HFFc6 (cell line): ENCODE results near the gene NT5M. TPM values are rescaled to one million over a fixed set of nuclear protein-coding genes. Genes with fewer than 3 reads are reported as not detected.

Experiments
- DNase-seq: peaks from one replicate; pipeline ENCODE4 v3.0.0-alpha.2; 2018
- H3K27ac Mint-ChIP-seq: 2 replicates; pipeline ENCODE4 v1.8.0; 2020; ENCODE audit warnings: mild to moderate bottlenecking, mixed read lengths
- H3K27me3 Mint-ChIP-seq: 2 replicates; pipeline ENCODE4 v1.8.0; 2021; ENCODE audit warnings: mild to moderate bottlenecking, moderate library complexity, mixed read lengths; ENCODE audit not compliant: insufficient read depth
- H3K36me3 Mint-ChIP-seq: 2 replicates; pipeline ENCODE4 v1.8.0; 2021; ENCODE audit warnings: low read depth, mixed read lengths
- H3K4me1 Mint-ChIP-seq: 2 replicates; pipeline ENCODE4 v1.8.0; 2020; ENCODE audit warnings: low read depth, mixed read lengths
- H3K4me3 Mint-ChIP-seq: 2 replicates; pipeline ENCODE4 v1.8.0; 2020; ENCODE audit warnings: mild to moderate bottlenecking, moderate library complexity, mixed read lengths
- H3K9me3 Mint-ChIP-seq: 2 replicates; pipeline ENCODE4 v1.8.0; 2020; ENCODE audit warnings: mild to moderate bottlenecking, mixed read lengths
- total RNA-seq, 6 experiments: library from RNA; stranded (reverse); fragmentation: NEBNext Ultra II Directional; extraction: Animal tissue kit (Norgen Biotek cat#: 25700); gene quantifications; 2 replicates in 1 of 6; 3 replicates in 5 of 6; pipeline ENCODE4 v1.2.3, GENCODE V29; 2021
- TF ChIP-seq, protein P1 (sequence below): fragments of 200-600 bp; sonication (generic); IDR thresholded peaks from 2 replicates; pipeline ENCODE4 v1.5.0; 2021; ENCODE audit warnings: antibody characterized with exemption, mild to moderate bottlenecking

NT5M gene
- total RNA-seq, 6 experiments from 2014 or later: 0.20 to 0.83 (median 0.60) TPM

DNA sequence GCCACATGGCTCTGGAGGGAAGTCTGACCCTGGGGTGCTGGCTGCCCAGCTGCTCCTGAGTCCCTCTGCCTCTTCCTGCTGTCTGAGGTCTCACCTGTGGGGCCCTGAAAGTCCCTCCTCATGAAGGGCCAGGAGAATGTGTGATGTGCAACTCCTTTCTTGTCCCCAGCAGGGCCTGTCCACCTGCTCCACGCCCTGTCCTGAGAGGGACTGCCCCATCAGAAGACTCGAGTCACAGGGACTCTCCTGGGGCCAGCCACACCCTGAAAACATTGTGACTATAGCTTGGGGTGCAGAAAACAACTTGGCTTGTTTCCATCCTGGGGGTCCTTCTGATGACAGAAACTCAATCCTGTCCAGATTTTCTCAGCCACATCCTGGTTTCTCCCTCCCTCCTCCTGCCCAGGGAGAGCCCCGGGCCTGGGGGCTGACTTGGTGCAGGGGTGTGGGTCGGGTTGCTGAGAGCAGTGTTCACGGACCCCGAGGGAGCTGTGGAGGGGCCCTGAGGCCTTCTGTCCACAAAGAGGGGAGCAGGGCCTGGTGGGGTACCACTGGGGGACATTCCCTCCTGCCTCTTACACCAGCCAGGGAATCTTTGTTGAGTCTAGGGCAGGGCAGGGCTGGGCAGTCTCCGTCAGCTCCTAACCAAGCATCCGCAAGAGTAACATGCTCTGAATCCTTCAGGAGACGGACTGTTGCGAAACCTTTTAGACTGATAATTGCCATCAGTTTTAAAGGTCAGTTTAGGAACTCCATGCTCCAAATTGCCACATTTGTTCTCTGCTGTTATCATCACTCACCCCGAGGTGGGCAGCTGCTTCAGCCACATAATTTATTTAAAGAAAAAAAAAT lies 45.9 kb downstream of the NT5M start:
- H3K4me1 Mint-ChIP-seq: peaks cover 17% of the 10 kb centered on the region
- no peak for DNase-seq
- H3K27ac Mint-ChIP-seq: no peak overlapping the region
- H3K9me3 Mint-ChIP-seq: no peaks in the 10 kb centered on the region
- no peak overlapping the region for H3K4me3 Mint-ChIP-seq
- H3K27me3 Mint-ChIP-seq: peaks cover 8% of the 10 kb centered on the region; the same call in 1 of the 2 replicates
- TF ChIP-seq, protein P1, sequence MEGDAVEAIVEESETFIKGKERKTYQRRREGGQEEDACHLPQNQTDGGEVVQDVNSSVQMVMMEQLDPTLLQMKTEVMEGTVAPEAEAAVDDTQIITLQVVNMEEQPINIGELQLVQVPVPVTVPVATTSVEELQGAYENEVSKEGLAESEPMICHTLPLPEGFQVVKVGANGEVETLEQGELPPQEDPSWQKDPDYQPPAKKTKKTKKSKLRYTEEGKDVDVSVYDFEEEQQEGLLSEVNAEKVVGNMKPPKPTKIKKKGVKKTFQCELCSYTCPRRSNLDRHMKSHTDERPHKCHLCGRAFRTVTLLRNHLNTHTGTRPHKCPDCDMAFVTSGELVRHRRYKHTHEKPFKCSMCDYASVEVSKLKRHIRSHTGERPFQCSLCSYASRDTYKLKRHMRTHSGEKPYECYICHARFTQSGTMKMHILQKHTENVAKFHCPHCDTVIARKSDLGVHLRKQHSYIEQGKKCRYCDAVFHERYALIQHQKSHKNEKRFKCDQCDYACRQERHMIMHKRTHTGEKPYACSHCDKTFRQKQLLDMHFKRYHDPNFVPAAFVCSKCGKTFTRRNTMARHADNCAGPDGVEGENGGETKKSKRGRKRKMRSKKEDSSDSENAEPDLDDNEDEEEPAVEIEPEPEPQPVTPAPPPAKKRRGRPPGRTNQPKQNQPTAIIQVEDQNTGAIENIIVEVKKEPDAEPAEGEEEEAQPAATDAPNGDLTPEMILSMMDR: no peak
- no peaks in the 10 kb centered on the region for H3K36me3 Mint-ChIP-seq

DNA sequence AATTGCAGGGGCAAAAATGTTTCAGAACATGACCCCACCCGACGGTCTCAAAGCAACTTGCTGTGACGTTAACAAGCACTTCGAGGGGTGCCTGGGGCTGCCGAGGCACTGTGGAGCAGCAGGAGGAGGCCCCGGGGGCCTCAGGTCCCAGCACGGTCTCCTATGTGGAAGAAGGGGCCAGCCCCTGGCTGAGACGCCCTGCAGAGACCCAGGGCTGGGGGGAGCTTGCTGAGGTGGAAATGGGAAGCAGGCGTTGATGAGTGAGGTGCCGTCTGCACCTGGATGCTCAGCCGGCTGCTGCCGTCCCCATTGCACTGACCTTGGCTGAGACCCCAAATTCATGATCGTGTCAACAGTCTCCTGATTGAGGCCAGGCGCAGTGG lies 46.5 kb downstream of the NT5M start:
- Mint-ChIP-seq H3K27ac (no peak overlapping the region), H3K27me3 (peaks cover 4% of the 10 kb centered on the region; the same call in 1 of the 2 replicates), H3K4me1 (peaks cover 17% of the 10 kb centered on the region), H3K9me3 (no peaks in the 10 kb centered on the region), H3K4me3 (no peak overlapping the region), H3K36me3 (no peaks in the 10 kb centered on the region)
- TF ChIP-seq, protein P1: no peak
- no peak for DNase-seq

DNA sequence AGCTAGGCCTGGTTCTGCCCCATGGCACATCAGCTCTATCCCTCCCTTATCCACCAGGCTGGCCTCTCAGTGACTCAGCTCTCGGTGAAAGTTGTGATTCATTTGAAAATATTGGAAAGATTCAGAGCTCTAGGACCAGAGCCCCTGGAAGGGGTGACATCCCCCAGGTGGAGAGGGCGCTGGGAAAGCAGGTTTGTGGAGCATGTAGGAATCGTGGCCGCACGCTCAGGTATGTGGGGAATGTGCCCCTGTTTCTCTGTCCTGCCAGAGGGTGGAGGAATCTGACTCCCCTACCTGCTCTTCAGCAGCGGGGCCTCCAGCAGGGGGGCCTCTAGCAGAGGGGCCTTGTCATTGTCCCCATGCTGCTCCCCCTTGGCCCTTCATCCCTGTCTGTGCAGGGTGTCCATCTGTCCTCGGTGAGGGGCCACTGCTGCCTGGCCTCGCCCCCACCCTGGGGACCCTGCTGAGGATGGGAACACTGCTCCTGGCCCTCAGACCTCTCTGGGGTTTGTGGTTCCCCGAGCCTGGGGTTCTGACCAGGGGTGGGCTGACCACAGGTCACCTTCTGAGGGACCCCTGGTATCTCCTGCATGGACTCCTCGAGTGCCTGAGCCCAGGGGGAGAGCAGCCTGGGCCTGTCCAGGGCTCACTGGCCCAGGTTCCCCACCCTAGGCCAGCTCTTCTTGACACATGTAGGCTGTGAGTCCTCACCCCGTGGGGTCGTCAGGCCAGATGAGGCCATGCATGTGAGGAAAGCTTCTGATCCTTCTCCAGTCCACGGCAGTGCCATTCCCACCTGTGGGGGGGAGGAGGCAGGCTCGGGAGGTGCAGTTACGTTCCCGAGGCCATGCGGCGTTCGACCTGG lies 47.5 kb downstream of the NT5M start:
- peak; percentile 43 for DNase-seq
- H3K27me3 Mint-ChIP-seq: peaks cover 4% of the 10 kb centered on the region; the same call in 1 of the 2 replicates
- H3K9me3 Mint-ChIP-seq: no peaks in the 10 kb centered on the region
- peaks cover 17% of the 10 kb centered on the region for H3K4me1 Mint-ChIP-seq
- no peaks in the 10 kb centered on the region for H3K36me3 Mint-ChIP-seq
- H3K4me3 Mint-ChIP-seq: no peak overlapping the region
- TF ChIP-seq, protein P1: peak; percentile 18; the same call in 1 of the 2 replicates
- no peak overlapping the region; the same call in 1 of the 2 replicates for H3K27ac Mint-ChIP-seq

DNA sequence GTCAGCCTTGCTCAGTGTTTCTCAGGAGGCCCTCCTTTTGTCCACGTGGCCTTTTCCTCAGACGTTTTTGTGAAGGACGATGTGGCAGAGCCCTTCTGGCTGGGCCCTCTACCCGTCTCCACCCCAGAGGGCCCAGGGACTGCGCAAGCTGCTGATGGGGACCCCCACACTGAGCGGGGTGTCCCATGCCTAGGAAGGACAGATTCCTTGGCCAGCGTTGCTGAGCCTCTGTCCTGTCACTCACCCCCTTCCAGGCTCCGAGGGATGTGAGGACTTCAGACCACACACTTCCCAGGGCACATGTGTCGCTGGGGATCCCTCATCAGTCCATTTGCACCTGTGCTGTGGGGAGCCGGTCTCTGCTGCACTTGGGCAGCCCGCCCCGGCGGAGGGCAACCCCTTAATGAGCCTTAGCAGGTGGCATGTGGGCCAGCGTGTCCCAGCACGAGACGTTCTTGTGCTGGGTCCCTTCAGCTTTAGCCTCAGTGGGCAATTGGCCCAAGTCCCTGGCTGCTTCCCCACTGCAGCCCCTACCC lies 48.3 kb downstream of the NT5M start:
- TF ChIP-seq, protein P1: no peak
- Mint-ChIP-seq H3K36me3 (no peaks in the 10 kb centered on the region), H3K27me3 (peaks cover 4% of the 10 kb centered on the region; the same call in 1 of the 2 replicates), H3K27ac (no peak overlapping the region), H3K4me1 (peaks cover 24% of the 10 kb centered on the region), H3K4me3 (no peak overlapping the region), H3K9me3 (no peaks in the 10 kb centered on the region)
- DNase-seq: no peak
